Thoracic aorta (tissue), 2 donors: ENCODE data around the gene WDR37. TPM values are rescaled to one million over a fixed set of nuclear protein-coding genes. Genes with fewer than 3 reads are reported as not detected.

Experiments
- ATAC-seq: fragments of 150-250 bp; one replicate; pipeline ENCODE4 v1.8.0; 2017; ENCODE audit warnings: low read depth; ENCODE audit not compliant: insufficient number of reproducible peaks, low FRiP score
- DNase-seq: peaks from one replicate; pipeline ENCODE4 v3.0.0-alpha.2; 2020; ENCODE audit warnings: low spot score
- H3K27ac ChIP-seq, 2 donors: fragments of 200-600 bp; sonication (generic); 1 replicate in 1 of 2; 2 replicates in 1 of 2; pipeline ENCODE4 v1.5.1; 2016; ENCODE audit warnings: mild to moderate bottlenecking in 2 of 2, moderate library complexity in 2 of 2
- H3K27me3 ChIP-seq: fragments of 200-600 bp; sonication (generic); replicated peaks from 2 replicates; pipeline ENCODE4 v1.6.0; 2016; ENCODE audit warnings: mild to moderate bottlenecking; ENCODE audit not compliant: insufficient read depth
- H3K36me3 ChIP-seq: fragments of 200-600 bp; sonication (generic); one replicate; pipeline ENCODE4 v1.5.1; 2016
- H3K4me1 ChIP-seq, 2 donors: fragments of 200-600 bp; sonication (generic); 1 replicate in 1 of 2; 2 replicates in 1 of 2; pipeline versions ENCODE4 v1.5.1 to v1.6.0; 2016; ENCODE audit warnings: low read depth in 2 of 2, mild to moderate bottlenecking in 1 of 2; ENCODE audit not compliant: control insufficient read depth in 1 of 2
- H3K4me3 ChIP-seq: fragments of 200-600 bp; sonication (generic); 2 replicates; pipeline ENCODE4 v1.5.1; 2016; ENCODE audit warnings: mild to moderate bottlenecking
- H3K9me3 ChIP-seq: fragments of 200-600 bp; sonication (generic); 2 replicates; pipeline ENCODE4 v1.5.1; 2016
- total RNA-seq, 2 donors: library from RNA; depleted of rRNA; stranded (reverse); fragments of >200 nt; gene quantifications; one replicate each; pipeline versions ENCODE4 v1.1.0 to v1.2.3, GENCODE V29; 2016
- TF ChIP-seq, protein P1 (sequence below): fragments of 200-600 bp; sonication (generic); IDR thresholded peaks from one replicate; pipeline ENCODE4 v1.5.1; 2019; ENCODE audit warnings: antibody characterized with exemption

Gene WDR37
- total RNA-seq, 2 donors from 2014 or later = 18.3 to 24.6 TPM

DNA sequence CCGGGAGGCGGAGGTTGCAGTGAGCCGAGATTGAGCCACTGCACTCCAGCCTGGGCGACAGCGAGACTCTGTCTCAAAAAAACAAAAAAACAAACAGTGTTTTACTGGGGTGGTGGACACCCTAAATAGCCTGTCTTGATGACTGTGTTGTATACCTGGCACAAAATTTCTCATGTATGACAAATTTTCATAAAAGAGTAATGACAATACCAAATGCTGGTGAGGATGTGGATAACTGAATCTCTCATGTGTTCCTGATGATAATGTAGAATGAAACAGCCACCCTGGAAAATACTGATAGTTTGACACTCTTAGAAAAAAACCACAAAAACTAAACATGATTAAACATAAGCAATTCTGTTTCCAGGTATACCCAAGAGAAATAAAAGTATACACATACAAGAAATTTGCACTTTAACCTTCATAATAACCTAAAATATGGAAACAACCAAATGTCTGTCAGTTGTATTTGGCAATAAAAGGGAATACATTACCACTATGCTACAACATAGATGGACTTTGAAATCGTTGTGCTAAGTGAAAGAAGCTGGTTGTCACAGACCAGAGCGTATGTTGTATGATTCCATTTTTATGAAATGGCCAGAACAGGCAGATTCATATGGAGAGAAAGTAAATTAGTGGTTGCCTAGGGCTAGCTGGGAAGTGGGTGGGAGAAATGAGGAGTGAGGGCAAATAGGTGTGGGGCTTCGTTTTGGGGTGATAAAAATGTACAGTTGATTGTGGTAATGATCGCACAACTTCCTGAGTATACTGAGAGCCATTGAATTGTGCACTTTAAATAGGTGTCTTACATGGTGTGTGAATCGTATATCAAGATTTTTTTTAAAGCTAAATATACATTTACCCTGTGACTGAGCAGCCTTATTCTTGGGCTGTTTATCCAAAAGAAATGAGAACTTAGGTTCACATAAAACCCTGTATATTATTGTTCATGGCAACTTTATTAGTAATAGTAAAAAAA is 12.5 kb downstream of the WDR37 start:
- ATAC-seq (no peak), DNase-seq (no peak)
- H3K4me3 ChIP-seq = no peak overlapping the region
- no peaks in the 10 kb centered on the region for H3K4me1 ChIP-seq
- H3K27me3 ChIP-seq = no peaks in the 10 kb centered on the region
- H3K9me3 ChIP-seq = no peaks in the 10 kb centered on the region
- TF ChIP-seq, protein P1, sequence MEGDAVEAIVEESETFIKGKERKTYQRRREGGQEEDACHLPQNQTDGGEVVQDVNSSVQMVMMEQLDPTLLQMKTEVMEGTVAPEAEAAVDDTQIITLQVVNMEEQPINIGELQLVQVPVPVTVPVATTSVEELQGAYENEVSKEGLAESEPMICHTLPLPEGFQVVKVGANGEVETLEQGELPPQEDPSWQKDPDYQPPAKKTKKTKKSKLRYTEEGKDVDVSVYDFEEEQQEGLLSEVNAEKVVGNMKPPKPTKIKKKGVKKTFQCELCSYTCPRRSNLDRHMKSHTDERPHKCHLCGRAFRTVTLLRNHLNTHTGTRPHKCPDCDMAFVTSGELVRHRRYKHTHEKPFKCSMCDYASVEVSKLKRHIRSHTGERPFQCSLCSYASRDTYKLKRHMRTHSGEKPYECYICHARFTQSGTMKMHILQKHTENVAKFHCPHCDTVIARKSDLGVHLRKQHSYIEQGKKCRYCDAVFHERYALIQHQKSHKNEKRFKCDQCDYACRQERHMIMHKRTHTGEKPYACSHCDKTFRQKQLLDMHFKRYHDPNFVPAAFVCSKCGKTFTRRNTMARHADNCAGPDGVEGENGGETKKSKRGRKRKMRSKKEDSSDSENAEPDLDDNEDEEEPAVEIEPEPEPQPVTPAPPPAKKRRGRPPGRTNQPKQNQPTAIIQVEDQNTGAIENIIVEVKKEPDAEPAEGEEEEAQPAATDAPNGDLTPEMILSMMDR = no peak
- peaks cover 8% of the 10 kb centered on the region for H3K36me3 ChIP-seq
- H3K27ac ChIP-seq = no peak overlapping the region

DNA sequence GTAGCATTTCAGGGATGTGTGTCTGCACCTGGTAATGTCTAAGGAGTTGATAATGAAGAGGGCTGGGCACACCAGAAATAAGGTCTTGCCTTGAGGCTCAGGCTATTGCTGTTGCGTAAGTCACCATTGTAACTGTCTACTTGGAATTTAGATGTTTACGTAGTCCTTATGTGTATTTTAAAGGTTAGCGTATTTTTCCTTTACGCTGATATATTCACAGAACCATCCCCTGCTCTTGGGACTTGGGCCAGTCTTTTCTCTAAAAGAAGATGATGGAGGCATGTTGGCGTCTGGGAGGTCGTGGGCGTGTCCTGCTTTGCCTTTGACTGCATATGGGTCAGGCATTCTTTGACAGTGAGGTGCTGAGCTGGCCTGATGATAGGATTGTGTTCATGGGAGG is 14.7 kb downstream of the WDR37 start:
- Histone ChIP-seq H3K27ac (no peak overlapping the region), H3K36me3 (peaks cover 8% of the 10 kb centered on the region), H3K4me3 (no peak overlapping the region), H3K9me3 (no peaks in the 10 kb centered on the region), H3K4me1 (no peaks in the 10 kb centered on the region), H3K27me3 (no peaks in the 10 kb centered on the region)
- TF ChIP-seq, protein P1 = no peak
- no peak for DNase-seq
- no peak for ATAC-seq

DNA sequence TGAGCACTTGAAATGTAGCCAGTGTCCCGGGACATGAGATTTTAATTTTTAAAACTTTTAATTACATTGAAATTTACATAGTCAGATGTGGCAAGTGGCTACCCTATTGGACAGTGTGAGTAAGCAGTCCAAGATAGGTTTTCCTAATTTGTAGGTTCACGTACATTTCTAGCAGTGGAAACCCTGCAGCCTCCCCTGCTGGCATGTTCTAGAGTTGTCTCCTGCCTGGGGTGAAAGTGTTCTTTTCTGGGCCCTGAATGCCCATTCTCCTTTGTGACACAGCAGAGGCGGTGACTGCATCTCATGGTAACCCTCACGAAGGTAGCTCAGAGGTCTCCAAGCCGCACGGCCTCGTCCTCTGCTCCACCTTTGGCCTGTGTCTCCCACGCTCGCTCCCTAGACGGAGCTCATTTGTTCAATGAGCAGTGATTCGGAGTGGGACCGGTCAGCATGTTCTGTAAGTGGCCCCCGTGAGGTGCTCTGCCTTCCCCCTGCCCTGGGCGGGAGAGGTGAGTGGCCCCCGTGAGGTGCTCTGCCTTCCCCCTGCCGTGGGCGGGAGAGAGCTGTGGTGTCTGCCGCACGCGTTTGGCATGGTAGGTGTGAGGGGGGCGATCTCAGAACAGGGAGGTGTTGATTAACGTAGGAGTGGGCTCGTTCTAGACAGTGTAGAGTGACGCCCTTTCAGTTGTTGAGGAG is 18.0 kb downstream of the WDR37 start:
- peaks cover 12% of the 10 kb centered on the region for H3K36me3 ChIP-seq
- H3K27ac ChIP-seq = no peak overlapping the region
- H3K4me3 ChIP-seq = no peak overlapping the region
- H3K27me3 ChIP-seq = no peaks in the 10 kb centered on the region
- no peaks in the 10 kb centered on the region for H3K9me3 ChIP-seq
- DNase-seq (no peak), ATAC-seq (no peak)
- H3K4me1 ChIP-seq = no peaks in the 10 kb centered on the region
- TF ChIP-seq, protein P1 = no peak

DNA sequence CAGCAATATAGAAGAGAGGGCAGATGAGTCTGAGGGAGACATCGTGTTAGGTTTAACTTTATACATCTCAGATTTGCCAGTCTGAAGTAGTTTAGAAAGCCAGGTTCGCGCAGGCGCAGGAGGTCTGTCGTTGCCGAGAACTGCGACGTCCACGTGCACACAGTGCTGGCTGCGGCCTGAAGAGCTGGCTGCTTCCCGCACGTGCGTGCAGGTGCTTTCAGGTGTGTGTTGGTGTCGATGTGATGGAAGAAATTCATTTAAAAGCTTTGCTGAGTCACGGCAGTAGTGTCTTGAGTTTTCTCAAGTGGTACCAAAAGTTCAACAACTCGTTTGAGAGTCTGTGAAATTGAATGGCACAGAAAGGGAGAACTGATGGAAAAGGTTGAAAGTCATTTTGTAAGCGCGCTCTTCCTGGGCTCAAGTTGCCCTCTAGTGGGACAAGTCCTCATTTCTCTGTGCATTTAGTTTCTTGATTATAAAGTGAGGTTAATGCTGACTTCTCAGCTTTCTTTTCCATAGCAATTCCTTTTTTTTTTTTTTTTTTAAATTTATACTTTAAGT is 18.6 kb downstream of the WDR37 start:
- Histone ChIP-seq H3K9me3 (no peaks in the 10 kb centered on the region), H3K27me3 (no peaks in the 10 kb centered on the region), H3K27ac (no peak overlapping the region), H3K4me1 (no peaks in the 10 kb centered on the region), H3K36me3 (peaks cover 12% of the 10 kb centered on the region), H3K4me3 (no peak overlapping the region)
- ATAC-seq (no peak), DNase-seq (no peak)
- TF ChIP-seq, protein P1 = no peak

DNA sequence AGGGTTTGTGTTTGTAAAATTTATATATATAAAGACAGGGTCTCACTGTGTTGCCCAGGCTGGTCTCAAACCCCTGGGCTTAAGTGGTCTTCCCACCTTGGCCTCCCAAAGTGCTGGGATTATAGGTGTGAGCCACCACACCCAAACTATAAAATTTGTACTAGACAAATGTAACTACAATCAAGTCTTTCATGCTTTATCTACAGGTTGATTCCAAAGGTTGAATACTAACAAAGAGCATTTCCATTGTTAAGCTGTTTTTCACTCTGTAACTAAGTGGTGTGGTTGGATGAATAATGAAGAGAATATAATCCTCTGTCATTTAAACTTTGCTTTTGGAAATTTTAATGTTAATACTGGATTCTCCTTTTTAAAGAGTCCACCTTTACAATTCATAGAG is 22.5 kb downstream of the WDR37 start:
- peaks cover 12% of the 10 kb centered on the region for H3K36me3 ChIP-seq
- TF ChIP-seq, protein P1 = no peak
- H3K4me3 ChIP-seq = no peak overlapping the region
- H3K27ac ChIP-seq = no peak overlapping the region
- ATAC-seq (no peak), DNase-seq (no peak)
- no peaks in the 10 kb centered on the region for H3K9me3 ChIP-seq
- H3K4me1 ChIP-seq = no peaks in the 10 kb centered on the region
- no peaks in the 10 kb centered on the region for H3K27me3 ChIP-seq
